Neural progenitor cell (in vitro differentiated cells): Measurements from ENCODE around the gene GABRB2. TPM values are rescaled to one million over a fixed set of nuclear protein-coding genes. Genes with fewer than 3 reads are reported as not detected.
"Not testable (repeated sequence)": the region's sequence is repeated elsewhere in the genome, so short reads cannot be mapped to it uniquely, and the experiment has no call there.

Source experiments
- DNase-seq: peaks from one replicate; pipeline ENCODE4 v3.0.0-alpha.2; 2016; ENCODE audit warnings: low spot score
- H2AFZ ChIP-seq: fragments of 200-600 bp; sonication (generic); replicated peaks from 2 replicates; pipeline ENCODE4 v1.6.1; 2016; ENCODE audit warnings: antibody characterized with exemption
- H3F3A ChIP-seq: fragments of 200-600 bp; sonication (generic); 2 replicates; pipeline ENCODE4 v1.6.1; 2016; ENCODE audit warnings: antibody characterized with exemption, low read depth
- H3K27ac ChIP-seq: fragments of 200-600 bp; sonication (generic); 2 replicates; pipeline ENCODE4 v1.5.1; 2016; ENCODE audit warnings: mild to moderate bottlenecking
- H3K27me3 ChIP-seq: fragments of 200-600 bp; sonication (generic); 2 replicates; pipeline ENCODE4 v1.6.1; 2016; ENCODE audit warnings: mild to moderate bottlenecking, moderate library complexity
- H3K36me3 ChIP-seq: fragments of 200-600 bp; sonication (generic); 2 replicates; pipeline ENCODE4 v1.5.1; 2016
- H3K4me1 ChIP-seq: fragments of 200-600 bp; sonication (generic); 2 replicates; pipeline ENCODE4 v1.6.1; 2016; ENCODE audit warnings: mixed run types
- H3K4me2 ChIP-seq: fragments of 200-600 bp; sonication (generic); 2 replicates; pipeline ENCODE4 v1.6.1; 2016
- H3K4me3 ChIP-seq: fragments of 200-600 bp; sonication (generic); 2 replicates; pipeline ENCODE4 v1.5.1; 2016
- H3K79me2 ChIP-seq: fragments of 200-600 bp; sonication (generic); 2 replicates; pipeline ENCODE4 v1.6.1; 2016; ENCODE audit warnings: low read depth
- H3K9ac ChIP-seq: fragments of 200-600 bp; sonication (generic); 2 replicates; pipeline ENCODE4 v1.6.1; 2016
- H3K9me3 ChIP-seq: fragments of 200-600 bp; sonication (generic); 2 replicates; pipeline ENCODE4 v1.5.1; 2016; ENCODE audit warnings: low read depth
- H4K20me1 ChIP-seq: fragments of 200-600 bp; sonication (generic); 2 replicates; pipeline ENCODE4 v1.6.1; 2016; ENCODE audit warnings: low read depth
- H3K27ac Mint-ChIP-seq: 3 replicates; pipeline ENCODE4 v1.8.0; 2021; ENCODE audit warnings: mixed read lengths
- H3K27me3 Mint-ChIP-seq: 2 replicates; pipeline ENCODE4 v1.8.0; 2022; ENCODE audit warnings: low read depth, mild to moderate bottlenecking, inconsistent platforms, moderate library complexity, mixed read lengths; ENCODE audit not compliant: insufficient read depth
- H3K36me3 Mint-ChIP-seq: 3 replicates; pipeline ENCODE4 v1.8.0; 2021; ENCODE audit warnings: mixed read lengths
- H3K4me1 Mint-ChIP-seq: 3 replicates; pipeline ENCODE4 v1.8.0; 2021; ENCODE audit warnings: mixed read lengths
- H3K4me3 Mint-ChIP-seq: 3 replicates; pipeline ENCODE4 v1.8.0; 2021; ENCODE audit warnings: mild to moderate bottlenecking, moderate library complexity, mixed read lengths
- H3K9me3 Mint-ChIP-seq: 3 replicates; pipeline ENCODE4 v1.8.0; 2020; ENCODE audit warnings: mixed read lengths
- EZH2 ChIP-seq: fragments of 200-600 bp; sonication (generic); IDR thresholded peaks from 2 replicates; pipeline ENCODE4 v1.6.1; 2017; ENCODE audit warnings: antibody characterized with exemption, mild to moderate bottlenecking, moderate library complexity
- EZH2phosphoT487 ChIP-seq: fragments of 200-600 bp; sonication (generic); IDR thresholded peaks from 2 replicates; pipeline ENCODE4 v1.6.1; 2017; ENCODE audit warnings: antibody characterized with exemption
- total RNA-seq: library from RNA; depleted of rRNA; stranded (reverse); fragments of >200 nt; gene quantifications from 2 replicates; pipeline ENCODE4 v1.2.3, GENCODE V29; 2015; ENCODE audit warnings: low replicate concordance
- TF ChIP-seq, protein P1 (sequence below): fragments of 200-600 bp; sonication (generic); IDR thresholded peaks from 2 replicates; pipeline ENCODE4 v1.5.1; 2017; ENCODE audit warnings: antibody characterized with exemption, mild to moderate bottlenecking

GABRB2 gene
- total RNA-seq, 1 donor from 2014 or later, result 0.58 TPM

DNA sequence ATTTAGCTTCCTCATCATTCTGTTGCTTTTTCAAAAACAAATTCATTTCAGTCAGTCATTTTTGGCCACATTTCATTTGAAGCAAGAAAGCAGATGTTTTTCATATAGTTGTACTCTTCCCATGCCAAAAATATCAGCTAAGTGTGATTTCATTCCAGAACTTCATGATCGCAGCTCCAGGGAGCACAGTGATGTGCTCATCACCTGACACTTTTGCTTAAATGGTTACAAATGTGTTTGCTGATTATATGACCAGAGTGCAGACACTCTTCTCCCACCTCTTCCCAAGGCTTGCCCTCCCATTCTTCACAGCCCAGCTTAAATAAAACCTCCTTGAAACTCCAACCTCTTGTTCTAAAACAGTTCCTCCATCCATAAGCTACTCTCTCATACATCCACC is 32.6 kb downstream of the GABRB2 start:
- Histone ChIP-seq H3K4me3 (no peak overlapping the region), H2AFZ (no peak overlapping the region), H3K9ac (no peak overlapping the region), H3K9me3 (no peaks in the 10 kb centered on the region), H3K79me2 (no peaks in the 10 kb centered on the region), H3K4me1 (no peaks in the 10 kb centered on the region), H3K27me3 (no peaks in the 10 kb centered on the region), H3K36me3 (no peaks in the 10 kb centered on the region), H3K27ac (no peak overlapping the region), H3K4me2 (no peak overlapping the region), H4K20me1 (no peaks in the 10 kb centered on the region), H3F3A (no peaks in the 10 kb centered on the region)
- Mint-ChIP-seq H3K4me3 (no peak overlapping the region), H3K27ac (no peak overlapping the region), H3K4me1 (no peaks in the 10 kb centered on the region), H3K9me3 (no peaks in the 10 kb centered on the region), H3K27me3 (no peaks in the 10 kb centered on the region), H3K36me3 (no peaks in the 10 kb centered on the region)
- no peak for DNase-seq
- no peak for TF ChIP-seq EZH2phosphoT487
- TF ChIP-seq, protein P1, sequence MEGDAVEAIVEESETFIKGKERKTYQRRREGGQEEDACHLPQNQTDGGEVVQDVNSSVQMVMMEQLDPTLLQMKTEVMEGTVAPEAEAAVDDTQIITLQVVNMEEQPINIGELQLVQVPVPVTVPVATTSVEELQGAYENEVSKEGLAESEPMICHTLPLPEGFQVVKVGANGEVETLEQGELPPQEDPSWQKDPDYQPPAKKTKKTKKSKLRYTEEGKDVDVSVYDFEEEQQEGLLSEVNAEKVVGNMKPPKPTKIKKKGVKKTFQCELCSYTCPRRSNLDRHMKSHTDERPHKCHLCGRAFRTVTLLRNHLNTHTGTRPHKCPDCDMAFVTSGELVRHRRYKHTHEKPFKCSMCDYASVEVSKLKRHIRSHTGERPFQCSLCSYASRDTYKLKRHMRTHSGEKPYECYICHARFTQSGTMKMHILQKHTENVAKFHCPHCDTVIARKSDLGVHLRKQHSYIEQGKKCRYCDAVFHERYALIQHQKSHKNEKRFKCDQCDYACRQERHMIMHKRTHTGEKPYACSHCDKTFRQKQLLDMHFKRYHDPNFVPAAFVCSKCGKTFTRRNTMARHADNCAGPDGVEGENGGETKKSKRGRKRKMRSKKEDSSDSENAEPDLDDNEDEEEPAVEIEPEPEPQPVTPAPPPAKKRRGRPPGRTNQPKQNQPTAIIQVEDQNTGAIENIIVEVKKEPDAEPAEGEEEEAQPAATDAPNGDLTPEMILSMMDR, result no peak
- TF ChIP-seq EZH2, result no peak

- no peaks in the 10 kb centered on the region for H4K20me1 ChIP-seq
- no peaks in the 10 kb centered on the region for H3K79me2 ChIP-seq
- no peak overlapping the region for H3K9ac ChIP-seq
- no peaks in the 10 kb centered on the region for H3K9me3 ChIP-seq
- no peak overlapping the region for H2AFZ ChIP-seq
- no peaks in the 10 kb centered on the region for H3K36me3 Mint-ChIP-seq
- no peaks in the 10 kb centered on the region for H3K9me3 Mint-ChIP-seq
- H3K4me1 ChIP-seq, result no peaks in the 10 kb centered on the region
- TF ChIP-seq, protein P1, result no peak
- no peak for TF ChIP-seq EZH2phosphoT487
- no peak for TF ChIP-seq EZH2
- no peak overlapping the region for H3K4me3 ChIP-seq
- H3K4me1 Mint-ChIP-seq, result no peaks in the 10 kb centered on the region
- H3K27me3 Mint-ChIP-seq, result no peaks in the 10 kb centered on the region
- DNase-seq, result no peak
- H3K36me3 ChIP-seq, result no peaks in the 10 kb centered on the region
- H3F3A ChIP-seq, result no peaks in the 10 kb centered on the region
- H3K4me2 ChIP-seq, result no peak overlapping the region
- no peak overlapping the region for H3K27ac ChIP-seq
- no peak overlapping the region for H3K27ac Mint-ChIP-seq
- no peaks in the 10 kb centered on the region for H3K27me3 ChIP-seq
- no peak overlapping the region for H3K4me3 Mint-ChIP-seq
These were observed 38.9 kb downstream of the GABRB2 start for GRCh38 chr5:161507591-161507990.

DNA sequence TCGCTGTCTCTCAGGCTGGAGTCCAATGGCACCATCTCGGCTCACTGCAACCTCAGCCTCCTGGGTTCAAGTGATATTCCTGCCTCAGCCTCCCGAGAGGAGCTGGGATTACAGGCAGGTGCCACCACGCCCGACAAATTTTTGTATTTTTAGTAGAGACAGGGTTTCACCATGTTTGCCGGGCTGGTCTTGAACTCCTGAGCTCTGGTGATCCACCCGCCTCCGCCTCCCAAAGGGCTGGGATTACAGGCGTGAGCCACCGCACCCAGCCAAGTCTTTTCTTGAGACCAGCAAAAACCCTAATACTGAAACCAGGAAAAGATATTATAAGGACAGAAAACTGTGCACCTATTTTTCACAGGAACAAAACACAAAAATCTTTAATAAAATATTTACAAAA is 41.4 kb downstream of the GABRB2 start:
- H3K4me1 ChIP-seq, H3K36me3 Mint-ChIP-seq, H3K4me2 ChIP-seq, H3K9me3 ChIP-seq, H4K20me1 ChIP-seq, H3K9ac ChIP-seq, H3K27me3 Mint-ChIP-seq, H3K4me1 Mint-ChIP-seq, H3K27ac Mint-ChIP-seq, H3F3A ChIP-seq, H3K4me3 ChIP-seq, H3K27me3 ChIP-seq, H3K79me2 ChIP-seq, H3K9me3 Mint-ChIP-seq, DNase-seq, H3K36me3 ChIP-seq, H2AFZ ChIP-seq, H3K27ac ChIP-seq, H3K4me3 Mint-ChIP-seq: not testable (repeated sequence)

- Histone ChIP-seq H3K79me2 (no peaks in the 10 kb centered on the region), H4K20me1 (no peaks in the 10 kb centered on the region), H3K9ac (no peak overlapping the region), H2AFZ (no peak overlapping the region), H3F3A (no peaks in the 10 kb centered on the region), H3K27me3 (no peaks in the 10 kb centered on the region), H3K4me3 (no peak overlapping the region), H3K4me1 (no peaks in the 10 kb centered on the region), H3K9me3 (no peaks in the 10 kb centered on the region), H3K4me2 (no peak overlapping the region), H3K27ac (no peak overlapping the region), H3K36me3 (no peaks in the 10 kb centered on the region)
- Mint-ChIP-seq H3K4me3 (no peak overlapping the region), H3K36me3 (no peaks in the 10 kb centered on the region), H3K27me3 (no peaks in the 10 kb centered on the region), H3K9me3 (peaks cover 7% of the 10 kb centered on the region), H3K27ac (no peak overlapping the region), H3K4me1 (no peaks in the 10 kb centered on the region)
- TF ChIP-seq EZH2 (no peak), EZH2phosphoT487 (no peak)
- TF ChIP-seq, protein P1, result no peak
- no peak for DNase-seq
These were observed 48.0 kb downstream of the GABRB2 start for GRCh38 chr5:161498531-161498930.
